GF-D8 (cell line): ENCODE measurements around the gene PLXNA4.
"Not testable (repeated sequence)": the region's sequence is repeated elsewhere in the genome, so short reads cannot be mapped to it uniquely, and the experiment has no call there.

ENCODE experiments used
- DNase-seq: peaks from one replicate; lab custom pipeline; 2025; lab: John Stamatoyannopoulos, UW

Gene PLXNA4

GRCh38 chr7:132176719-132177118 lies 399.6 kb downstream of the PLXNA4 start:
- DNase-seq, result no peak

- DNase-seq, result no peak
Measured at GRCh38 chr7:132171130-132171576, 405.1 kb downstream of the PLXNA4 start.

- DNase-seq, result no peak
Measured at GRCh38 chr7:132169730-132170129, 406.5 kb downstream of the PLXNA4 start.

GRCh38 chr7:132168239-132168638 lies 408.0 kb downstream of the PLXNA4 start:
- no peak for DNase-seq

- DNase-seq, result not testable (repeated sequence)
Measured at GRCh38 chr7:132165695-132166094, 410.6 kb downstream of the PLXNA4 start.

- no peak for DNase-seq
Measured at GRCh38 chr7:132164558-132165125, 411.6 kb downstream of the PLXNA4 start.

- DNase-seq, result no peak
Measured at GRCh38 chr7:132162556-132163144, 413.6 kb downstream of the PLXNA4 start.

GRCh38 chr7:132161976-132162375 lies 414.3 kb downstream of the PLXNA4 start:
- DNase-seq, result no peak

GRCh38 chr7:132161533-132161915 lies 414.7 kb downstream of the PLXNA4 start:
- DNase-seq, result no peak

- no peak for DNase-seq
Measured at GRCh38 chr7:132160611-132161532, 415.4 kb downstream of the PLXNA4 start.

- no peak for DNase-seq
Measured at GRCh38 chr7:132158841-132159240, 417.4 kb downstream of the PLXNA4 start.

GRCh38 chr7:132158166-132158565 lies 418.1 kb downstream of the PLXNA4 start:
- DNase-seq, result no peak

GRCh38 chr7:132155715-132156114 lies 420.6 kb downstream of the PLXNA4 start:
- DNase-seq, result no peak

GRCh38 chr7:132154695-132155471 lies 421.4 kb downstream of the PLXNA4 start:
- no peak for DNase-seq

- no peak for DNase-seq
Measured at GRCh38 chr7:132154248-132154647, 422.0 kb downstream of the PLXNA4 start.

- no peak for DNase-seq
Measured at GRCh38 chr7:132152131-132152889, 424.0 kb downstream of the PLXNA4 start.

- no peak for DNase-seq
Measured at GRCh38 chr7:132150711-132151110, 425.6 kb downstream of the PLXNA4 start.

- DNase-seq, result no peak
Measured at GRCh38 chr7:132149436-132150304, 426.6 kb downstream of the PLXNA4 start.

- DNase-seq, result no peak
Measured at GRCh38 chr7:132148876-132149275, 427.4 kb downstream of the PLXNA4 start.

- DNase-seq, result no peak
Measured at GRCh38 chr7:132145466-132145865, 430.8 kb downstream of the PLXNA4 start.
